Activated CD4-positive, alpha-beta T cell treated with anti-CD3 and anti-CD28 coated beads for 4 hours (primary cell): ENCODE measurements around the gene GBP2.

Experiments
- DNase-seq, 2 donors: peaks; one replicate each; pipeline ENCODE4 v3.0.0-alpha.2; 2020

Gene GBP2

GRCh38 chr1:89064632-89065031 is 61.3 kb downstream of the GBP2 start:
- no peak for DNase-seq

- no peak for DNase-seq
These were observed 62.8 kb downstream of the GBP2 start for GRCh38 chr1:89063094-89063493.

GRCh38 chr1:89060091-89060490 is 65.8 kb downstream of the GBP2 start:
- DNase-seq = no peak
